Measurements from ENCODE around the gene ORAI1. TPM values are rescaled to one million over a fixed set of nuclear protein-coding genes. Genes with fewer than 3 reads are reported as not detected.

The ORAI1 gene
- polyA plus RNA-seq, 1 donor (not counting 4 experiments of a cell fraction or from before 2014, with no cell fraction given): 17.1 TPM

DNA sequence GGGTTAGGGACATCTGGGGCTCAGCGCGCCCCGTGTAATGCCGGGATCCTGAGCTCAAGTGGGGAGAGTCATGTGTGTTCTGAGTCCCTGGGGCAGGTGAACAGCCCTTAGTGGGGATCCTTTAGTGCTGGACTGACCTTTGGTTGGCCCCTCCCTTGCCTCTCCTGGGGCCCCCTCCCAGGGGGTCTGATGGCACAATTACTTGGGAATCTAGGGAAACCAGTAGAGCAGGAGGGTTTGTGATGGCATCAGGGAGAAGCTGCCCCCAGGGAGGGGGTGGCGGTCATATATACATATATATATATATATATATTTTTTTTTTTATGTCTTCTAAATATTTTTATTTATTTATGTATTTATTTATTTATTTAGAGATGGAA is 43.2 kb downstream of the ORAI1 start, which contains the start of gene MORN3:
Gene MORN3, minus strand, starts transcription at position 134 of the 380 bp plus-strand sequence. CDS start 171 bp downstream, outside the sequence.
- H3K79me2 ChIP-seq (ENCODE audit: control insufficient read depth, insufficient read depth, low read length): no peaks in the 10 kb centered on the region
- FAIRE-seq (no peak), DNase-seq (ENCODE audit: low read depth, low spot score) (no peak)
- no peak within 1 kb of the TSS for H3K4me3 ChIP-seq (ENCODE audit: control insufficient read depth in 2 of 3, extremely low read depth in 1 of 3, insufficient read depth in 2 of 3, low read depth in 1 of 3, low read length in 3 of 3)
- H4K20me1 ChIP-seq (ENCODE audit: control insufficient read depth, extremely low read depth, insufficient read depth, low read length): no peaks in the 10 kb centered on the region
- no peaks in the 10 kb centered on the region for H3K36me3 ChIP-seq (ENCODE audit: control insufficient read depth in 2 of 2, extremely low read depth in 1 of 2, insufficient read depth in 2 of 2, low read length in 2 of 2)
- H3K9ac ChIP-seq (ENCODE audit: control insufficient read depth, extremely low read depth, insufficient read depth, low read length): no peak within 1 kb of the TSS
- TF ChIP-seq CTCF (optimal IDR thresholded peaks at IDR 0.05 in 1 of 3, IDR thresholded peaks at IDR 0.05 in 1 of 3, conservative IDR thresholded peaks at IDR 0.05 in 1 of 3; ENCODE audit: extremely low read depth in 1 of 3, insufficient read depth in 2 of 3, low read length in 3 of 3) (no peak), EZH2 (IDR thresholded peaks at IDR 0.05; ENCODE audit: low read length) (no peak)
- no peaks in the 10 kb centered on the region for H3K9me1 ChIP-seq (ENCODE audit: control insufficient read depth, extremely low read depth, insufficient read depth, low read length)
- H3K27me3 ChIP-seq (ENCODE audit: control insufficient read depth, extremely low read depth, insufficient read depth, low read length): no peaks in the 10 kb centered on the region
- no peak within 1 kb of the TSS for H3K4me2 ChIP-seq (ENCODE audit: control insufficient read depth, extremely low read depth, insufficient read depth, low read depth, low read length)
- H3K9me3 ChIP-seq (ENCODE audit: control insufficient read depth, low read depth, low read length): no peaks in the 10 kb centered on the region
- H3K4me1 ChIP-seq (ENCODE audit: control insufficient read depth, extremely low read depth, insufficient read depth, low read length): peaks cover 16% of the 10 kb centered on the region
- dilution Hi-C loops (cut with MboI; ENCODE audit: extremely low pct_ligation_motif_present, low sequenced_read_pairs): no loop called here
- H3K27ac ChIP-seq (ENCODE audit: control insufficient read depth, insufficient read depth, low read length): no peak within 1 kb of the TSS
- peak within 1 kb of the TSS; percentile 8 for H2AFZ ChIP-seq (ENCODE audit: control insufficient read depth, low read length)

- Histone ChIP-seq H3K36me3 (ENCODE audit: control insufficient read depth in 2 of 2, extremely low read depth in 1 of 2, insufficient read depth in 2 of 2, low read length in 2 of 2) (no peaks in the 10 kb centered on the region), H3K4me2 (ENCODE audit: control insufficient read depth, extremely low read depth, insufficient read depth, low read depth, low read length) (peak overlapping the region; percentile 74), H3K27ac (ENCODE audit: control insufficient read depth, insufficient read depth, low read length) (peak overlapping the region; percentile 70), H4K20me1 (ENCODE audit: control insufficient read depth, extremely low read depth, insufficient read depth, low read length) (no peaks in the 10 kb centered on the region), H3K9me1 (ENCODE audit: control insufficient read depth, extremely low read depth, insufficient read depth, low read length) (no peaks in the 10 kb centered on the region), H3K4me1 (ENCODE audit: control insufficient read depth, extremely low read depth, insufficient read depth, low read length) (peaks cover 16% of the 10 kb centered on the region), H3K4me3 (ENCODE audit: control insufficient read depth in 2 of 3, extremely low read depth in 1 of 3, insufficient read depth in 2 of 3, low read depth in 1 of 3, low read length in 3 of 3) (peak overlapping the region in 1 of 3 experiments; percentile 67), H2AFZ (ENCODE audit: control insufficient read depth, low read length) (peak overlapping the region; percentile 87), H3K27me3 (ENCODE audit: control insufficient read depth, extremely low read depth, insufficient read depth, low read length) (no peaks in the 10 kb centered on the region), H3K9ac (ENCODE audit: control insufficient read depth, extremely low read depth, insufficient read depth, low read length) (peak overlapping the region; percentile 67), H3K79me2 (ENCODE audit: control insufficient read depth, insufficient read depth, low read length) (no peaks in the 10 kb centered on the region), H3K9me3 (ENCODE audit: control insufficient read depth, low read depth, low read length) (no peaks in the 10 kb centered on the region)
- TF ChIP-seq CTCF (optimal IDR thresholded peaks at IDR 0.05 in 1 of 3, IDR thresholded peaks at IDR 0.05 in 1 of 3, conservative IDR thresholded peaks at IDR 0.05 in 1 of 3; ENCODE audit: extremely low read depth in 1 of 3, insufficient read depth in 2 of 3, low read length in 3 of 3) (no peak), EZH2 (IDR thresholded peaks at IDR 0.05; ENCODE audit: low read length) (no peak)
- DNase-seq (ENCODE audit: low read depth, low spot score) (no peak), FAIRE-seq (no peak)
- dilution Hi-C loops (cut with MboI; ENCODE audit: extremely low pct_ligation_motif_present, low sequenced_read_pairs): no loop called here
Measured at GRCh38 chr12:121673013-121673511, 46.7 kb downstream of the ORAI1 start.
